ENCODE results near the gene COMMD4.
"Not testable (repeated sequence)": the region's sequence is repeated elsewhere in the genome, so short reads cannot be mapped to it uniquely, and the experiment has no call there.

The COMMD4 gene

DNA sequence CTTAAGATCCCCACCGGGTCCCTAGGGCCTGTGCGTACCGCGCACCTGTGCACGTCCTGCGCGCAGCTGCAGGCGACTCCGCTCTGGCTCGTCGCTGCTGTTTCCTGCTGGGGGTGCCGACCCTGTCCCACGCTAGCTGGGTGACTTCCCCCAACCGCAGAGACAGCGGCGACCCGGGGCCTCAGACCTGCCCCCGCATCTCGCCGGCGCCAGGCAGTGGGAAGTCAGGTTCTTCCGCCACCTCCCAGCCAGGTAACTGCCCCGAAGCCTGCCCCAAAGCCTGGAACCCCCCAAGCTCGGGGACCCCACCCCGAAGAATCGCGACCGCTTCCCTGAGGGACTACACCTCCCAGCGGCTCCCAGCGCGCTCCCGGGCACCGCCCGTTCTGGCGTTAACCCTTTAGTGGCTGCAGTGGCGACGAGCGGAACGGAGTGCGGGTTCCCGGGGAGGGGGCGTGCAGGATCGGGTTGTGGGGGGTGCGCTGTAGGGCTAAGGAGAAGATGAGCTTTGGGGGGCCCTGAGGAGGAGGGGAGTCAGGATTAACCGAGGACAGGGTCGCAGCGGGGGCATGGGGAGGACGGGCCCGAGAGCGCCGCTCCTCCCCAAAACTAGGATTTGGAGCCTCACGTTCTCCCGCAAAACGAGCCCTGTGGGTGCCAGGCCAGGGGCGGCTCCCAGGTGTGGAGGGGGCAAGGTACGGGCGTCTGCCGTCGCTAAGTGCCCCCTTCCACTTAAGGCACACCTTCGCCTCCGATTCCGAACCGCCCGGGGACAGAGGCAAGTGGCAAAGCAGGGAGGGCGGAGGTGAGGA is 11.6 kb downstream of the COMMD4 start:
- no peak overlapping the region for H3K9ac ChIP-seq
- no peak overlapping the region for H2AFZ ChIP-seq (ENCODE audit: low read depth)
- H3K79me2 ChIP-seq (ENCODE audit: insufficient read depth, low read depth), result no peaks in the 10 kb centered on the region
- TF ChIP-seq, protein P1, sequence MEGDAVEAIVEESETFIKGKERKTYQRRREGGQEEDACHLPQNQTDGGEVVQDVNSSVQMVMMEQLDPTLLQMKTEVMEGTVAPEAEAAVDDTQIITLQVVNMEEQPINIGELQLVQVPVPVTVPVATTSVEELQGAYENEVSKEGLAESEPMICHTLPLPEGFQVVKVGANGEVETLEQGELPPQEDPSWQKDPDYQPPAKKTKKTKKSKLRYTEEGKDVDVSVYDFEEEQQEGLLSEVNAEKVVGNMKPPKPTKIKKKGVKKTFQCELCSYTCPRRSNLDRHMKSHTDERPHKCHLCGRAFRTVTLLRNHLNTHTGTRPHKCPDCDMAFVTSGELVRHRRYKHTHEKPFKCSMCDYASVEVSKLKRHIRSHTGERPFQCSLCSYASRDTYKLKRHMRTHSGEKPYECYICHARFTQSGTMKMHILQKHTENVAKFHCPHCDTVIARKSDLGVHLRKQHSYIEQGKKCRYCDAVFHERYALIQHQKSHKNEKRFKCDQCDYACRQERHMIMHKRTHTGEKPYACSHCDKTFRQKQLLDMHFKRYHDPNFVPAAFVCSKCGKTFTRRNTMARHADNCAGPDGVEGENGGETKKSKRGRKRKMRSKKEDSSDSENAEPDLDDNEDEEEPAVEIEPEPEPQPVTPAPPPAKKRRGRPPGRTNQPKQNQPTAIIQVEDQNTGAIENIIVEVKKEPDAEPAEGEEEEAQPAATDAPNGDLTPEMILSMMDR (conservative IDR thresholded peaks at IDR 0.05; ENCODE audit: low read depth, low read length), result no peak
- H3K4me1 ChIP-seq (ENCODE audit: low read depth, poor library complexity, severe bottlenecking), result peaks cover 8% of the 10 kb centered on the region
- peaks cover 8% of the 10 kb centered on the region; the same call in 1 of the 2 replicates for H3K27me3 ChIP-seq (ENCODE audit: insufficient read depth, low read depth)
- H4K20me1 ChIP-seq (ENCODE audit: insufficient read depth), result no peaks in the 10 kb centered on the region
- H3K36me3 ChIP-seq (ENCODE audit: insufficient read depth), result no peaks in the 10 kb centered on the region
- no peak overlapping the region for H3K4me2 ChIP-seq
- H3K4me3 ChIP-seq (IDR thresholded peaks at IDR 0.05; ENCODE audit: insufficient read depth, low read depth, low read length), result no peak overlapping the region
- no peak overlapping the region for H3K27ac ChIP-seq

DNA sequence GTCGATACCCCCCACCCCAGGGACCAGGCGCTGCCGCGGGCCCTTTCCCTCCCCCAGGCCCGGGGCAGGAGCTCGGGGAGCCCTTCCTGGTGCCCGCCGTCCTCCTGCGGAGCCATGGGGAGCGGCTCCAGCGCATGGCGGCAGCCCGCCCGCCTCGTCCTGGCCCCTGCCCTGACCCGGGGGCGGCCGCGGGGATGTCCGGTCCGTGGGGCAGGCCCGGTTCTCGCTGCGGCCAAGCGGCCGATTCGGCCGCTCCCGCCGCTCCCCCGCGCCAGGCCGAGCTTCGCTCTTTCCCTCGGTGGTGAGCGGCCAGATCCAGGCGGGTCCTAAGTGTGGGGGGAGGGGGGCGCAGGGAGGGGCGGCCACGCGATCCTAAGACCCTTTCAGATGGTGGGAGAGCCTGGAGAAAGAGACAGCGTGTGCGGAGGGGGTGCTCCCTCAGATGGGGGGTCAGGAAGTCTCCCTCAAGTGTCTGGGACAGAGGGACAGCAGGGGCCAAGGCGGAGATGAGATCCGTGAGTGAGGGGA is 12.2 kb downstream of the COMMD4 start:
- Histone ChIP-seq H3K27me3 (ENCODE audit: insufficient read depth, low read depth) (peaks cover 8% of the 10 kb centered on the region; the same call in 1 of the 2 replicates), H3K36me3 (ENCODE audit: insufficient read depth) (no peaks in the 10 kb centered on the region), H3K4me2 (no peak overlapping the region), H3K9ac (no peak overlapping the region), H2AFZ (ENCODE audit: low read depth) (no peak overlapping the region), H4K20me1 (ENCODE audit: insufficient read depth) (no peaks in the 10 kb centered on the region), H3K79me2 (ENCODE audit: insufficient read depth, low read depth) (no peaks in the 10 kb centered on the region), H3K4me3 (IDR thresholded peaks at IDR 0.05; ENCODE audit: insufficient read depth, low read depth, low read length) (no peak overlapping the region), H3K27ac (no peak overlapping the region), H3K4me1 (ENCODE audit: low read depth, poor library complexity, severe bottlenecking) (peaks cover 8% of the 10 kb centered on the region)
- TF ChIP-seq, protein P1 (conservative IDR thresholded peaks at IDR 0.05; ENCODE audit: low read depth, low read length), result no peak

DNA sequence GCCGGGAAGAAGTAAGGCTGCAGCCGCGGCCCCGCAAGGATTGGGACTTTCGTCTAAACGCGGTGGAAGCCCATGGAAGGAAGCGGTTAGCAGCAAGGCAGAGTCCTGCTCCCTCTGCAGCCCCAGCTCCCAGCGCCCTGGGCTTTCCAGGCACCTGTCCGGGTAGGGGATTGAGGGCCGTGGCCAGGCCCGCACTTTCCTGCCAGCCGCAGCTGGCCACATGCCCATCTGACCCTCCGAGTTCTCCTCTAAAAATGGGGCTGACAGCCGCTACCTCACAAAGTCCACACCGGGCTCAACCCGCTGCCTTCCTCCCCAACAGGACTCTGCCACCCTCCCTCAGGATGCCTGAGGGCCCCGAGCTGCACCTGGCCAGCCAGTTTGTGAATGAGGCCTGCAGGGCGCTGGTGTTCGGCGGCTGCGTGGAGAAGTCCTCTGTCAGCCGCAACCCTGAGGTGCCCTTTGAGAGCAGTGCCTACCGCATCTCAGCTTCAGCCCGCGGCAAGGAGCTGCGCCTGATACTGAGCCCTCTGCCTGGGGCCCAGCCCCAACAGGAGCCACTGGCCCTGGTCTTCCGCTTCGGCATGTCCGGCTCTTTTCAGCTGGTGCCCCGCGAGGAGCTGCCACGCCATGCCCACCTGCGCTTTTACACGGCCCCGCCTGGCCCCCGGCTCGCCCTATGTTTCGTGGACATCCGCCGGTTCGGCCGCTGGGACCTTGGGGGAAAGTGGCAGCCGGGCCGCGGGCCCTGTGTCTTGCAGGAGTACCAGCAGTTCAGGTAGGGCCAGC is 12.9 kb downstream of the COMMD4 start:
- peaks cover 8% of the 10 kb centered on the region; the same call in 1 of the 2 replicates for H3K27me3 ChIP-seq (ENCODE audit: insufficient read depth, low read depth)
- TF ChIP-seq, protein P1 (conservative IDR thresholded peaks at IDR 0.05; ENCODE audit: low read depth, low read length), result no peak
- H3K36me3 ChIP-seq (ENCODE audit: insufficient read depth), result no peaks in the 10 kb centered on the region
- H4K20me1 ChIP-seq (ENCODE audit: insufficient read depth), result no peaks in the 10 kb centered on the region
- H2AFZ ChIP-seq (ENCODE audit: low read depth), result no peak overlapping the region
- H3K4me2 ChIP-seq, result no peak overlapping the region
- H3K79me2 ChIP-seq (ENCODE audit: insufficient read depth, low read depth), result no peaks in the 10 kb centered on the region
- H3K4me3 ChIP-seq (IDR thresholded peaks at IDR 0.05; ENCODE audit: insufficient read depth, low read depth, low read length), result no peak overlapping the region
- no peak overlapping the region for H3K27ac ChIP-seq
- no peak overlapping the region for H3K9ac ChIP-seq
- H3K4me1 ChIP-seq (ENCODE audit: low read depth, poor library complexity, severe bottlenecking), result peaks cover 8% of the 10 kb centered on the region

DNA sequence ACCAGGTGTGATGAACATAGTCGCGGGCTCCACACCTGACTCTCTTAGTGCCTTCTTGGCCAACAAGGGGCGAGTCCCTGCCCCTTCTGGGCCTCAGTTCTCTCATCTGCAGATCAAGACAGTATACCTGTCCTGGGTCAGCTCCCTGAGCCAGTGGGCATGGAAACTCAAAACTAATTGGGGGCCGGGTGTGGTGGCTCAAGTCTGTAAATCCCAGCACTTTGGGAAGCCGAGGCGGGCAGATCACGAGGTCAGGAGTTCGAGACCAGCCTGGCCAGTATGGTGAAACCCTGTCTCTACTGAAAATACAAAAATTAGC is 13.4 kb downstream of the COMMD4 start:
- not testable (repeated sequence) for H3K4me1 ChIP-seq (ENCODE audit: low read depth, poor library complexity, severe bottlenecking); H3K27me3 ChIP-seq (ENCODE audit: insufficient read depth, low read depth); H3K4me2 ChIP-seq

More for the DNA sequence above, 13.4 kb downstream of the COMMD4 start:
- not testable (repeated sequence) for H4K20me1 ChIP-seq (ENCODE audit: insufficient read depth); H3K79me2 ChIP-seq (ENCODE audit: insufficient read depth, low read depth); H3K36me3 ChIP-seq (ENCODE audit: insufficient read depth); H3K4me3 ChIP-seq (IDR thresholded peaks at IDR 0.05; ENCODE audit: insufficient read depth, low read depth, low read length); H2AFZ ChIP-seq (ENCODE audit: low read depth); H3K27ac ChIP-seq; H3K9ac ChIP-seq

All from KMS-11 (cell line).